Testis (tissue), 5 donors: Measurements from ENCODE around the gene UEVLD. TPM values are rescaled to one million over a fixed set of nuclear protein-coding genes. Genes with fewer than 3 reads are reported as not detected.

ENCODE experiments used
- DNase-seq: peaks from one replicate; pipeline ENCODE4 v3.0.0-alpha.2; 2019
- H3K27ac ChIP-seq, 2 donors: fragments of 200-600 bp; sonication (generic); one replicate each; pipeline ENCODE4 v1.5.1; 2019
- H3K27me3 ChIP-seq: fragments of 200-600 bp; sonication (generic); one replicate; pipeline ENCODE4 v1.5.1; 2019
- H3K36me3 ChIP-seq: fragments of 200-600 bp; sonication (generic); one replicate; pipeline ENCODE4 v1.5.1; 2017; ENCODE audit warnings: low read depth; ENCODE audit errors: missing control alignments
- H3K4me1 ChIP-seq: fragments of 200-600 bp; sonication (generic); one replicate; pipeline ENCODE4 v1.5.1; 2019
- H3K4me3 ChIP-seq, 2 donors: fragments of 200-600 bp; sonication (generic); one replicate each; pipeline ENCODE4 v1.5.1; 2017 to 2019
- H3K9me3 ChIP-seq: fragments of 200-600 bp; sonication (generic); one replicate; pipeline ENCODE4 v1.5.1; 2017
- CTCF ChIP-seq, 3 experiments: fragments of 450-650 bp in 2 of 3; fragments of 200-600 bp in 1 of 3; sonication (generic) in 1 of 3; IDR thresholded peaks; one replicate each; pipeline ENCODE4 v1.5.1; 2016 to 2019; ENCODE audit warnings: antibody characterized with exemption in 3 of 3, mild to moderate bottlenecking in 2 of 3, moderate library complexity in 1 of 3
- POLR2A ChIP-seq: fragments of 450-650 bp; IDR thresholded peaks from one replicate; pipeline ENCODE4 v1.6.1; 2017; ENCODE audit warnings: antibody characterized with exemption, mild to moderate bottlenecking, moderate library complexity
- WGBS, 2 donors: methylation state at CpG; one replicate each; pipeline ENCODE4 v1.1.5; 2018; 5-methylcytosine and 5-hydroxymethylcytosine counted together
- intact Hi-C: fragments of 100-400 bp; cut with DNase I; formaldehyde crosslinking; loops from one replicate; pipeline ENCODE4 v1.15.1; 2023; ENCODE audit warnings: low total_unique reads
- long read RNA-seq, 2 donors: transcript quantifications; one replicate each; lab custom pipeline, GENCODE V29; 2026
- polyA plus RNA-seq: library from polyadenylated mRNA; stranded (reverse); fragments of 350-450 nt; fragmentation: Illumina TruSeq; extraction: RNeasy Lipid Tissue Mini Kit (QIAGEN cat#74804); gene quantifications from one replicate; pipeline ENCODE4 v1.2.3, GENCODE V29; 2014; ENCODE audit warnings: low read depth, low replicate concordance; ENCODE audit not compliant: insufficient read depth
- total RNA-seq, 2 donors: library from RNA; depleted of rRNA; stranded (reverse); fragments of >200 nt; gene quantifications; one replicate each; pipeline ENCODE4 v1.2.3, GENCODE V29; 2016

Gene UEVLD
- total RNA-seq (10 to 100 TPM; 21.9 to 25.7 TPM), polyA plus RNA-seq (15.1 TPM)
- long read RNA-seq, donor 1, full-length matches to known transcripts: 3 of 3 reads
- long read RNA-seq, donor 1, partial matches to known transcripts: 0 of 3 reads
- long read RNA-seq, donor 1, other reads (novel, unspliced or antisense): 0 of 3 reads
- long read RNA-seq, donor 2, full-length matches to known transcripts: 4 of 4 reads
- long read RNA-seq, donor 2, partial matches to known transcripts: 0 of 4 reads
- long read RNA-seq, donor 2, other reads (novel, unspliced or antisense): 0 of 4 reads

GRCh38 chr11:18588297-18589252 is at the start of gene UEVLD:
Gene UEVLD, minus strand, starts transcription at chr11:18588734. Its CDS starts 80 bp downstream, at chr11:18588654.
- Histone ChIP-seq H3K4me1 (peaks cover 23% of the 10 kb centered on the region), H3K9me3 (no peaks in the 10 kb centered on the region), H3K4me3 (peak within 1 kb of the TSS; percentile 84 to 91), H3K36me3 (no peaks in the 10 kb centered on the region), H3K27me3 (no peaks in the 10 kb centered on the region), H3K27ac (peak within 1 kb of the TSS; percentile 77 to 80)
- peak; percentile 93 for DNase-seq
- TF ChIP-seq CTCF (IDR thresholded peaks at IDR 0.05) (no peak), POLR2A (no peak)
- intact Hi-C loops: loop anchor here (10.0 kb wide), 1 partner anchor 46 kb away; the partner anchor contains the start of gene SPTY2D1
- 1% methylated on average over 21 to 50 of the region's 50 CpGs for WGBS, 2 donors

- 0 to 2% methylated on average over 24 to 60 of the region's 60 CpGs for WGBS, 2 donors
- H3K9me3 ChIP-seq: no peaks in the 10 kb centered on the region
- H3K27me3 ChIP-seq: no peaks in the 10 kb centered on the region
- H3K36me3 ChIP-seq: no peaks in the 10 kb centered on the region
- H3K4me3 ChIP-seq: peak within 1 kb of the TSS; percentile 77 to 82
- peak in 1 of 3 experiments; percentile 28 for TF ChIP-seq CTCF (IDR thresholded peaks at IDR 0.05)
- peak; percentile 62 for TF ChIP-seq POLR2A
- H3K4me1 ChIP-seq: no peaks in the 10 kb centered on the region
- DNase-seq: peak; percentile 100
- intact Hi-C loops: loop anchor here (10.0 kb wide), 1 partner anchor 50 kb away; the partner anchor contains the start of gene UEVLD
- H3K27ac ChIP-seq: peak within 1 kb of the TSS; percentile 93 to 97
These were observed 45.9 kb upstream of the UEVLD start, which contains the start of gene SPTY2D1 for GRCh38 chr11:18634140-18635032. Gene SPTY2D1, minus strand, starts transcription at chr11:18634342. Its CDS starts 85 bp downstream, at chr11:18634257.

GRCh38 chr11:18633256-18634139 is 45.0 kb upstream of the UEVLD start:
- peak; percentile 22 for DNase-seq
- Histone ChIP-seq H3K36me3 (no peaks in the 10 kb centered on the region), H3K4me1 (no peaks in the 10 kb centered on the region), H3K27ac (peak overlapping the region; percentile 93 to 97), H3K4me3 (peak overlapping the region; percentile 77 to 82), H3K27me3 (no peaks in the 10 kb centered on the region), H3K9me3 (no peaks in the 10 kb centered on the region)
- intact Hi-C loops: loop anchor here (10.0 kb wide), 1 partner anchor 49 kb away; the partner anchor contains the start of gene UEVLD
- TF ChIP-seq POLR2A (no peak), CTCF (IDR thresholded peaks at IDR 0.05) (no peak)
- WGBS, 2 donors: 7 to 9% methylated on average over 28 to 31 of the region's 31 CpGs
